GM10266 (cell line): ENCODE data around the gene C1orf116.

Experiments used
- DNase-seq: peaks from one replicate; pipeline ENCODE4 v3.0.0; 2012; ENCODE audit errors: extremely low spot score
- CTCF ChIP-seq: IDR thresholded peaks from 2 replicates; pipeline ENCODE4 v1.5.1; 2012; ENCODE audit warnings: mild to moderate bottlenecking, low read depth; ENCODE audit not compliant: control insufficient read depth, insufficient read depth; ENCODE audit errors: missing control alignments

Gene C1orf116

GRCh38 chr1:207035877-207036551 lies 3.5 kb upstream of the C1orf116 start:
- no peak for TF ChIP-seq CTCF
- no peak for DNase-seq

DNA sequence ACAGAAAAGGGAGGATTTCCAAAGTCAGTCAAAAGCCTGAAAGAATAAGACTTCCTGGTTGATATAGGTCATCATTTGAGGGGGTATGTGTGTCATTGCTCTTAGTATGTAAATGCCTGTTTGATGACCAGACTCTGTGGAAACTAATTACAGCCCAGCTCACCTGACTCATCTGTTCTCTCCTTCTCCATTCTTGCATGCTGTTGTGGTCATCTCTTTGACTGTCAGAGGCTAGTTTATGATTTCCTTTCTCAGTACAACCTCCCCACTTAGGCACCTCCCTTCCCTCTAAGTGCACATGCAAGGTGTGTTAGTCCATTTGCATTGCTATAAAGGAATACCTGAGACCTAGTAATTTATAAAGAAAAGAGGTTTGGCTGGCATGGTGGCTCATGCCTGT lies 2.4 kb upstream of the C1orf116 start:
- no peak for TF ChIP-seq CTCF
- DNase-seq, result no peak

DNA sequence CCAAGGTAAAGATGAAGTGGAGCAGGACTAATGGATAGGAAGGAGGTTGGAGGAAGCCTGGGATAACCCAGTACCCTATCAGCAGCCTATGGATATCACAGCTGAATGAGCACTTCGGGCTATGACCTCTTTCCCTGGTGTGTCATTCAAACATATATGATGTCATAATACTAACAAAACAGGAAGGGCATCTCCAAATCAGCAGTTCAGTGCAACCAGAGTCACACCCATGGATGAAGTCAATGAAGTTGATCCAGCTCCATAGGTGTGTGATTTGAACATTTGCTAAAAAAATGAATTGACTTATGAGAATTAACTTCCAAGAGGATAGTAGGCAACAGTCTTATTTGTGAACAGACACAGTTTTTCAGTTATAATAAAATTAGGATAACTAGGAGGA lies 1.7 kb upstream of the C1orf116 start:
- no peak for DNase-seq
- TF ChIP-seq CTCF, result no peak

DNA sequence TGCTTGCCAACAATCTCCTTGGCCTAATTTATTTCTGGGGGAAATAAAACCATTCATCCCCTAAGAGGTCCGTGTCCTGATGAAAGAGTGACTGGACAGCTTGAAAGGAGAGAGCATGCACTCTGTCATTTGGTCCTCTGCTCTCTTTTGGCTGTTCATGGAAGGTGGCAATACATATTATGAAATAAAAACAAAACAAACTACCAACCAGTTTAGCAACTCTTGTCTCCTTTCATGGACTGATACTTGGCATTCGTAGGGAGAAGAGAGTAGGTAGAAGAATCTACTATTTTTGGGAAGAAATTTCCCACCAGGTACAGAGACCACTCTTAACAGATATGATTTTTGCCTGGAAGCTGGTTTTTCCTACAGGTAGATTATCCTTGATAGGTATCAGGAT lies 746 bp upstream of the C1orf116 start:
- DNase-seq, result no peak
- TF ChIP-seq CTCF, result no peak

DNA sequence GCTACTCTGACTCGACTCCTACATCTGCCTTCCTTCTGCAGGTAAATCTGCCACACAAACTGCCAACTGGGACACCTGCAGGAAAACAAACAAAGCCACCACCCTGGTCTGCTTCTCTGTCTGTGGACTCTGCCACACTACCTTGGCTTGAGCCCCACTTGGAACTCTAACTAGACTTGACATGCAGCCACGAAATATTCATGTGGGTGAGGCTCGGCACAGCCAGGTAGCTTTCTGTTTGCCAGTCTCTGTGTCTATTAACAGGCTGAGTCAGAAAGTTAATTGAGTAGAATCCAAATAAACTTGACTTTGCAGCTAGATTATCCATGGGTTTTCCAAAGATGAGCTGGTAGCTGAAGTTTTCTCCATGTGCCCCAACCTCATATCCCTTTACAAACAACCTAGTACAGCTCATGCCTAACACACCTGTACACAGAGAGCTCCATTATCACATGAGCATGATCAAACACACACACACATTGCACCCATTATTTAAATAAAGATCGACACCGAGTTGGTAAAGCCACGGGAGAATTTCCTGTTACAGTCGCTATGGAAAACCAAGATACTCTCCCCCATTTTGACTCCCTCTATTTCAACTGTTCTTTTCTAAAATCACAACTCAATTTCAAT lies 808 bp downstream of the C1orf116 start:
- DNase-seq, result no peak

DNA sequence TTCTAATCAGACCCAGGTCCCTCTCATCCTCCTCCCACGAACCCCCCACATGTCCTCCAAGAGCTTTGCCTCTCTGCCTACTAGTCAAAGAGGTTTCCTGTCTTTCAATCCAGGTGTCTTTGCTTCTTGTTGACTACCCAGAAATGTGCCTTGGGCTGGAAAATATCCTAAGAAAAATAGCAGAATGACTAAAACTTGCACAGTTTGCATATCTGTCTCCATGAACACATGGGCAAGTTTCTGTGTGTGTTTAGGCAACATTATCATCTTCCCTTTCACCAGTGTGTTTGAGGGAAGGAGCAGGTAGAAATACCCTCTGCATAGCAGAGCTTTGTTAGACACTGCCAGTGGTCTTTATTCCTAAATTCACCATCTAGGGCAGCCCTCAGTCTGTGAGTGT lies 1.5 kb downstream of the C1orf116 start:
- DNase-seq, result no peak
- no peak for TF ChIP-seq CTCF

More for the DNA sequence above, 808 bp downstream of the C1orf116 start:
- TF ChIP-seq CTCF, result no peak

DNA sequence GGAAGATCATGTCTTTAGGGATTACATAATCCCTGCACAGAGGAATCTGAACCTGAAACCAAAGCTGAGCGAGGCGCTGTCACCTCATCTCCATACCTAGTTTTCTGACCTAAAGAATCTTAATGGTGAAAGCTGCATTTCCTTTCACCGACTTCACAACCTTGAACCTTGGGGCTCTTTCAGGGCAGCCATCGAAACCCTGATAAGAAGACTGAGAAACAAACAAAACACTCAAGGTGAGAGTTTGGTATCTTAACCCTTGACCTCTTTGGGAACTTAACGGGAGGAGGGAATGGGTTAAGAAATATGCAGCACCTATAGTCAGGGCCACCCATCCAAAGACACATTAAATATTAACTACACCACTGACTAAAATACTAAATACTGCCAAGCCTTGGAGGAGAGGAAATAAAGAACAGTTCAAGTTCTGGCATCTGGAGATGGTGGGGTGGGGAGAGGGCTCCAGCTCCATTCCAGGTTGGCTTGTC lies 2.0 kb downstream of the C1orf116 start:
- no peak for DNase-seq

More for the DNA sequence above, 2.0 kb downstream of the C1orf116 start:
- no peak for TF ChIP-seq CTCF
